GM12878 (cell line): ENCODE data around the gene LDB2.

ENCODE experiments used
- FOXM1 ChIP-seq: IDR thresholded peaks from 2 replicates; pipeline ENCODE4 v1.6.1; 2012; ENCODE audit warnings: low read depth, mild to moderate bottlenecking, inconsistent platforms, low read length, moderate library complexity
- HDGF ChIP-seq: fragments of 450-650 bp; IDR thresholded peaks from 2 replicates; pipeline ENCODE4 v1.6.1; 2016; ENCODE audit warnings: antibody characterized with exemption
- MXI1 ChIP-seq: fragments of 150-350 bp; IDR thresholded peaks from 2 replicates; pipeline ENCODE4 v1.6.1; 2011; ENCODE audit warnings: low read depth, mild to moderate bottlenecking, inconsistent platforms, low read length, improper control_type of control experiment
- SIX5 ChIP-seq: IDR thresholded peaks from 2 replicates; pipeline ENCODE4 v1.6.1; 2011; ENCODE audit warnings: mild to moderate bottlenecking, low read depth, low read length, moderate library complexity; ENCODE audit not compliant: severe bottlenecking
- TF ChIP-seq, protein P1 (sequence below), 3 experiments: IDR thresholded peaks in 2 of 3; conservative IDR thresholded peaks in 1 of 3; 2 replicates each; pipeline ENCODE4 v1.5.1; 2011; ENCODE audit warnings: low read depth in 3 of 3, low read length in 3 of 3, mild to moderate bottlenecking in 3 of 3, control low read depth in 2 of 3, moderate library complexity in 2 of 3, inconsistent platforms in 1 of 3, mixed read lengths in 1 of 3; ENCODE audit not compliant: control insufficient read depth in 2 of 3, insufficient read depth in 1 of 3; ENCODE audit errors: extremely low read depth in 1 of 3

DNA sequence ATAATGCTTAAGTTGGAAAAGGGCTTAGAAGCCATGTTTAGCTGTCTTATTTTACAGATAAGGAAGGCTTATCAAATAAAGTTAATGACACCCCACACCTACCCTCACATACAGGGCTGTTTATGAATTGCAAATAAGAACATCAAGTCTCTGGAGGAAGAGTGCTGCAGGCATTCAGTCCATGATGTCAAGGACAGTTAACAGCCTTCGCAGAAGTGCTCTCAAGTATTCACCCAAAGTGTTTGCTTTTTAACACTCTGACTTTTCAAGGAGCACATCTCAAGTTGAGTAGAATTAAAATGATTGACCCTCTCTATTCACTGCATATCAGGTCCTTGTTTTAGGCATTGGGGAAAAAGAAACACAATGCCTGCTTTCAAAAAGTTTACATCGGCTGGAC is 328.7 kb downstream of the LDB2 start:
- no peak for TF ChIP-seq FOXM1
- no peak for TF ChIP-seq SIX5
- TF ChIP-seq HDGF, result no peak
- TF ChIP-seq, protein P1, sequence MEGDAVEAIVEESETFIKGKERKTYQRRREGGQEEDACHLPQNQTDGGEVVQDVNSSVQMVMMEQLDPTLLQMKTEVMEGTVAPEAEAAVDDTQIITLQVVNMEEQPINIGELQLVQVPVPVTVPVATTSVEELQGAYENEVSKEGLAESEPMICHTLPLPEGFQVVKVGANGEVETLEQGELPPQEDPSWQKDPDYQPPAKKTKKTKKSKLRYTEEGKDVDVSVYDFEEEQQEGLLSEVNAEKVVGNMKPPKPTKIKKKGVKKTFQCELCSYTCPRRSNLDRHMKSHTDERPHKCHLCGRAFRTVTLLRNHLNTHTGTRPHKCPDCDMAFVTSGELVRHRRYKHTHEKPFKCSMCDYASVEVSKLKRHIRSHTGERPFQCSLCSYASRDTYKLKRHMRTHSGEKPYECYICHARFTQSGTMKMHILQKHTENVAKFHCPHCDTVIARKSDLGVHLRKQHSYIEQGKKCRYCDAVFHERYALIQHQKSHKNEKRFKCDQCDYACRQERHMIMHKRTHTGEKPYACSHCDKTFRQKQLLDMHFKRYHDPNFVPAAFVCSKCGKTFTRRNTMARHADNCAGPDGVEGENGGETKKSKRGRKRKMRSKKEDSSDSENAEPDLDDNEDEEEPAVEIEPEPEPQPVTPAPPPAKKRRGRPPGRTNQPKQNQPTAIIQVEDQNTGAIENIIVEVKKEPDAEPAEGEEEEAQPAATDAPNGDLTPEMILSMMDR (IDR thresholded peaks at IDR 0.05 in 2 of 3, conservative IDR thresholded peaks at IDR 0.05 in 1 of 3; ENCODE audit: control insufficient read depth in 2 of 3, extremely low read depth in 1 of 3, insufficient read depth in 1 of 3, low read depth in 3 of 3, low read length in 3 of 3), result no peak
- no peak for TF ChIP-seq MXI1
